Lung microvascular endothelial cell (primary cell): Measurements from ENCODE around the gene PPP2R3B. TPM values are rescaled to one million over a fixed set of nuclear protein-coding genes. Genes with fewer than 3 reads are reported as not detected.
A peak's percentile ranks its signal among the peaks of the same experiment; 100 is the strongest.
"Not testable (repeated sequence)": the region's sequence is repeated elsewhere in the genome, so short reads cannot be mapped to it uniquely, and the experiment has no call there.

Experiments used
- DNase-seq, 2 donors: peaks; one replicate each; pipeline versions ENCODE4 v3.0.0 to v3.0.0-alpha.2; 2010; ENCODE audit warnings: low read depth in 2 of 2
- total RNA-seq: library from RNA; depleted of rRNA; stranded (reverse); fragments of >200 nt; gene quantifications from 2 replicates; pipeline ENCODE4 v1.2.1, GENCODE V29; 2014

Gene PPP2R3B
- total RNA-seq, 1 donor from 2014 or later = 12.5 TPM

- no peak for DNase-seq
Observed at GRCh38 chrX:338836-339400, 47.8 kb downstream of the PPP2R3B start.

- no peak for DNase-seq
Observed at GRCh38 chrX:338281-338835, 48.3 kb downstream of the PPP2R3B start.

DNA sequence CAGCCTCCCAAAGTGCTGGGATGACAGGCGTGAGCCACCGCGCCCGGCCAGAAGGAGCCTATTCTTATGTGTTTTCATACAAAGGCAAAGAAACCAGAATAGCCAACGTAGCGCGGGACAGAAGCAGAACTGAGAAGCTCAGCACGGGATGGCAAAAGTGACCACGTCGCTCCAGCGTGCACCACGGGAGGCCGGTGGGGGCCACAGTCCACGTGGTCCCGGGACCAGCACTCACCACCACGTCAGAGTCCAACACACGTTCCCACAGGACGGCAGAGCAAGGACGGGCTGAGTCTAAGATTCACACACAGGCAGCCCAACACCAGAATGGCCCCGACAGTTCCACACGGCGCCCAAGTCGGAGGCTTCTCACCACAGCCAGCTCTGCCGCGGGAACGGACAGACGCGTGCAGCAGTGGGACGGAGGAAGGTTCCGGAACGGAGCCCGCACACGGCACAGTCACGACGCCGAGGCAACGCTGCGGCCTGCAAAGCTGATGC, 49.3 kb downstream of the PPP2R3B start:
- DNase-seq = no peak

DNA sequence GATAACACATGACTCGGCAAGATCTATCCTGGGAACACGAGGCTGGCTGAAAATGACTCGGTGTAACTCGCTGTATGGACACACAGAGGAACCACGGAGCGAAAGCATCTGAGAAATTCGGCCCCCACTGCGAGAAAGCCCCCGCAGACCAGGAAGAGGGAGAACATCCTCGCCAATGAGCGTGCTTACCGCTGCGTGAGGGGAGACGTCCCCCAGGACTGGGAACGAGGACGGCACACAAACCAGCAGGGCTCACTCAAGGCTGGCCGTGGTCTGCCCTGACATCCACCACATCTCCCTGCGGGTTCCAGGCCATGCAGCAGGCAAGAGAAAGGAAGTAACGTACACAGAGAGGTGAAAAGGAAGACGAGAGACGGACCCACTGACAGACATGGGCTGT, 50.5 kb downstream of the PPP2R3B start:
- no peak for DNase-seq

DNA sequence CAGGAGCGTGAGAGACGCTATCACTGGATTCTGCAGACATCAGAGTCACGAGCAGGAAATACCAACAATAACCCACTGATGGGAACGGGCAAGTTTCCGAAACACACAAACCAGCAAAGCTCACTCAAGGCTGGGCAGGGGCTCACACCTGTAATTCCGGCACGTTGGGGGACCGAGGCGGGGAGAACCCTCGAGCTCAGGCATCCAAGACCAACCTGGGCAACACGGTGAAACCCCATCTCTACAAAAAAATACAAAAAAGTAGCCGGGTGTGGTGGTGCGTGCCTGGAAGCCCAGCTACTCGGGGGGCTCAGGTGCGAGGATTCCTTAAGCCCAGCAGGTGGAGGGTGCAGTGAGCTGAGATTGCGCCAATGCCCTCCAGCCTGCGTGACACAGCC, 51.0 kb downstream of the PPP2R3B start:
- no peak for DNase-seq

DNA sequence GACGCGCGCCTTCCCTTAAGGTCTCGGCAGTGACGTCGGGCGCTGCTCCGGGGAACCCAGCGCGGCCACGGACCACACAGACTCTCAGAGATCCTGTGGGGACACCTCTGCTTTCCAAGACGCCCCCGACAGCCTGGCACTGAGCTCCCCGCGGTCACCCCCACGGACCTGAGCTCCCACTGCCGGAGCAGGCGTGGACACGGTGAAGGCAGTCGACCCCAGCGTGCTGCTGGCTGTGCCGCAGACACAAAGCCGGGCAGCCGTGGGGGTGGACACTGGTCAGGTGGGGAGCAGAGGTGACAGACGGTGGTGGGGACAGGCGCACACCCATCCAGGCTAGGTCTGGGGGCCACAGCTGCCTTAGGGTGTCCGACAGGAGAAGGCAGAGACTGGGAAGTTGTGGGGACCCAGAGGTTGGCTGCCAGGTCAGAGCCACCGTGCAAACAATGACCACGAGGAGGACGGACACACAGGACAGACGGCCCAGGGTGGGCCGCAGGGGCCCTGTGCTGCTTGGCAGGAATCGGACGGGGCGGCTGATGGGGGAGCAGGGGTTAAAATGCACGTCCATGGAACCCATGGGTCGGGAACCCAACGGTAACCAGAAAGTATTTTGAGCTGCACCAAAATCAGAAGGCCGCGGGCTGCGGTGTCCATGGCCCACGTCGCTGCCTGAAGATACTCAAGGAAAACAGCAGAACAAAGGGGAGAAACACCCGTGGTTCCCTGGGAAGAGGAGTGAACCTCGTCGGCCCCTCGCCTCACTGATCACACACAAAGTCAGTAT, 51.5 kb downstream of the PPP2R3B start:
- DNase-seq = no peak

GRCh38 chrX:334331-334891, 52.3 kb downstream of the PPP2R3B start:
- no peak for DNase-seq

GRCh38 chrX:333611-334311, 52.9 kb downstream of the PPP2R3B start:
- DNase-seq = no peak

DNA sequence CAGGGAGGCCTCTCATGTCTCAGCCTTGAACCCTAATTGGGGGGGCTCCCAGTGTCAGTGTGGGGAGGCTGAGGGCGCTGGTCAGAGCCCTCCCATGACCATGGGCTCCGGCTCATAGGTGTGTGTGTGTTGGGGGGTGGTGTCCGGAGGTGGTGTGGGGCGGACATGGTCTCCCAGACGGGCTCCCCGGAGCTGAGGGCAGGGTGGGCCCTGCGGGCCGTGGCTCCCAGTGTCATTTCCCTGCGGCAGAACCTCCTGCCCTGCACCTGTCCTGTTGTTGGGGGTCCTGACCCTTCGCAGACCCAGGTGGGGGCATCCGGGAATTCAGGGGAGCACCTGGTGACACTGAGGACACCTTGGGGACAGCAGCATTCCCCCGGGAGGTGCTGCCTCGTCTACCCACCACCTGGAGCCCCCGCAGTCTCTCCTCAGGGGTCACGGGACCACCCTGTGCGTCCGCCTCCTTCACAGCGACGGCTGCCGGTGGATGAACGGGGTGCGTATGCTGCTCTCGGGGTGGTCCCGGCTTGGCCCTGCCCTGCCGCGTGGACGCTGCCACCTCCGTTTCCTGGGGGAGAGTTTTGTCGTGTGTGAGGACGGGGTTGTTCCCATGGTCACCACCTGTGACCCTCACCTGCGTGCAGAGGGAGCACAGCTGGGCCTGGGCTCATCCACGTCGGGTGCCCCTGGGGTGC, 53.6 kb downstream of the PPP2R3B start:
- no peak for DNase-seq

- no peak for DNase-seq
Observed at GRCh38 chrX:332496-332860, 54.2 kb downstream of the PPP2R3B start.

- DNase-seq = no peak
Observed at GRCh38 chrX:331825-332495, 54.7 kb downstream of the PPP2R3B start.

GRCh38 chrX:331151-331824, 55.4 kb downstream of the PPP2R3B start:
- DNase-seq = peak in 1 of 2 donors; percentile 23

GRCh38 chrX:330726-331150, 56.0 kb downstream of the PPP2R3B start:
- DNase-seq = no peak

- not testable (repeated sequence) for DNase-seq
Observed at GRCh38 chrX:330141-330725, 56.5 kb downstream of the PPP2R3B start.

- DNase-seq = no peak
Observed at GRCh38 chrX:329291-329910, 57.3 kb downstream of the PPP2R3B start.

GRCh38 chrX:327660-328126, 59.0 kb downstream of the PPP2R3B start:
- DNase-seq = no peak

DNA sequence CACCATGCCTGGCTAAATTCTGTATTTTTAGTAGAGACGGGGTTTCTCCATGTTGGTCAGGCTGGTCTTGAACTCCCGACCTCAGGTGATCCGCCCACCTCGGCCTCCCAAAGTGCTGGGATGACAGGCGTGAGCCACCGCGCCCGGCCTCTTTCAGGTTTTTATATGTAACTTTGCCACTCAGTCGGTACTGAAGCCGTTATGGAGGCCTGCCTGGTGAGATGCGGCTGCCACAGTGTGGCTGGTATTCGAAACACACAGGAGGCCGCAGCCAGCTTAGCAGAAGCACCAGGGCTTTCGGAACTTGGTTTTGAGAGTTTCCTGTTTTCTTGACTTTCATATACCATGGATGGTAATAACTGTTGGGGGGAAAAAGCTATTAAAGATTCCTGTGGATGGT, 62.0 kb downstream of the PPP2R3B start:
- DNase-seq = not testable (repeated sequence)

GRCh38 chrX:323721-324628, 62.7 kb downstream of the PPP2R3B start:
- DNase-seq = peak; percentile 52 to 72
